Brain microvascular endothelial cell (primary cell): ENCODE data around the gene LMO4.

Experiments
- DNase-seq: peaks from one replicate; pipeline ENCODE4 v3.0.0-alpha.2; 2020
- H3K27ac ChIP-seq: fragments of 250-450 bp; sonication (Bioruptor Pico); 2 replicates; pipeline ENCODE4 v1.5.1; 2020; ENCODE audit warnings: mild to moderate bottlenecking, moderate library complexity
- H3K27me3 ChIP-seq: fragments of 250-450 bp; sonication (Bioruptor Pico); replicated peaks from 2 replicates; pipeline ENCODE4 v1.5.1; 2020; ENCODE audit warnings: mild to moderate bottlenecking
- H3K36me3 ChIP-seq: fragments of 250-450 bp; sonication (Bioruptor Pico); replicated peaks from 2 replicates; pipeline ENCODE4 v1.5.1; 2020; ENCODE audit warnings: mild to moderate bottlenecking
- H3K4me3 ChIP-seq: 2 replicates; pipeline ENCODE4 v1.5.1; 2011; ENCODE audit warnings: low read depth, mild to moderate bottlenecking, control low read depth, low read length, moderate library complexity
- in situ Hi-C: cut with HindIII; loops from 2 replicates; pipeline ENCODE4 v1.10.0; 2017; ENCODE audit warnings: low sequenced_read_pairs, low pct_ligation_motif_present
- TF ChIP-seq, protein P1 (sequence below): IDR thresholded peaks from 2 replicates; pipeline ENCODE4 v1.5.1; 2011; ENCODE audit warnings: low read depth, mild to moderate bottlenecking, moderate library complexity, low read length, control low read depth, inconsistent platforms; ENCODE audit errors: missing control alignments

Gene LMO4

DNA sequence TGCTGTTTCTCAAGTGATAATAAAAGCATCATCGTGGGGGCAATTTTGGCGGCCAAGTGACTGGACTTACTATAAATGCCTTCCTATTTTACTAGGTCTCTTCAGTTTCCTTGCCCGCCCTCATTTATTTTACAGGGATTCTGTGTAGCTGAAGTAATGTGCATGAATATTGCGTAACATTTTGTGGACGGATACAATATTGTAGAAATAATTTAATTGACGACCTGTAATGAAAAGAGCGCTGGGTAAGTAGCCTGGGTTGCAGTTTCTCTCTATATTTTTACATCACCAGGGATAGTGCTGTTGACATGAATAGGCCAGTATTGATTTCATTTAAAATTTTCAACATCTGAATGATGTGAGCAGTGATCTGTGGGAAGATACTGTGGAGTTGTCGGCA is 28.1 kb upstream of the LMO4 start:
- in situ Hi-C loops: no loop called here
- TF ChIP-seq, protein P1, sequence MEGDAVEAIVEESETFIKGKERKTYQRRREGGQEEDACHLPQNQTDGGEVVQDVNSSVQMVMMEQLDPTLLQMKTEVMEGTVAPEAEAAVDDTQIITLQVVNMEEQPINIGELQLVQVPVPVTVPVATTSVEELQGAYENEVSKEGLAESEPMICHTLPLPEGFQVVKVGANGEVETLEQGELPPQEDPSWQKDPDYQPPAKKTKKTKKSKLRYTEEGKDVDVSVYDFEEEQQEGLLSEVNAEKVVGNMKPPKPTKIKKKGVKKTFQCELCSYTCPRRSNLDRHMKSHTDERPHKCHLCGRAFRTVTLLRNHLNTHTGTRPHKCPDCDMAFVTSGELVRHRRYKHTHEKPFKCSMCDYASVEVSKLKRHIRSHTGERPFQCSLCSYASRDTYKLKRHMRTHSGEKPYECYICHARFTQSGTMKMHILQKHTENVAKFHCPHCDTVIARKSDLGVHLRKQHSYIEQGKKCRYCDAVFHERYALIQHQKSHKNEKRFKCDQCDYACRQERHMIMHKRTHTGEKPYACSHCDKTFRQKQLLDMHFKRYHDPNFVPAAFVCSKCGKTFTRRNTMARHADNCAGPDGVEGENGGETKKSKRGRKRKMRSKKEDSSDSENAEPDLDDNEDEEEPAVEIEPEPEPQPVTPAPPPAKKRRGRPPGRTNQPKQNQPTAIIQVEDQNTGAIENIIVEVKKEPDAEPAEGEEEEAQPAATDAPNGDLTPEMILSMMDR: no peak

DNA sequence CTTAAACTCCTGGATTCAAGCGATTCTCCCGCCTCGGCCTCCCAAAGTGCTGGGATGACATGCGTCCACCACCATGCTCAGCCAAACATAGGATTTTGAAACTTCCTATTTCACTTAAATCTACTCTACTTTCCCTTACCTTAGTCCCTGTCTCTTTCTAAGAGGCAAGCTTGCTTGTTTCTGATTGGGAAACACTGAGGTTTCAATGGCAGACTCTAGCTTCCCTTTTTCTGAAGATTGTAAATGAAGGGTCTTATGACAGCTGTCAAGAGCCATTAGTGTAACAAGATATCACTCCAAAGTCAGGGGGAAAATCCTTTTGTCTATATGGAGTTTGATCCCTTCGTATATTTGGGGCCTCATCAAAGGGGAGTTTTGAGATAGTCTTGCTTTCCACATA is 23.5 kb upstream of the LMO4 start:
- TF ChIP-seq, protein P1: no peak
- no peaks in the 10 kb centered on the region for H3K27me3 ChIP-seq
- H3K4me3 ChIP-seq: no peak overlapping the region
- DNase-seq: no peak
- H3K27ac ChIP-seq: no peak overlapping the region
- no peaks in the 10 kb centered on the region for H3K36me3 ChIP-seq
- in situ Hi-C loops: no loop called here

More for the DNA sequence above, 28.1 kb upstream of the LMO4 start:
- Histone ChIP-seq H3K4me3 (no peak overlapping the region), H3K27me3 (no peaks in the 10 kb centered on the region), H3K27ac (no peak overlapping the region), H3K36me3 (no peaks in the 10 kb centered on the region)
- DNase-seq: no peak

DNA sequence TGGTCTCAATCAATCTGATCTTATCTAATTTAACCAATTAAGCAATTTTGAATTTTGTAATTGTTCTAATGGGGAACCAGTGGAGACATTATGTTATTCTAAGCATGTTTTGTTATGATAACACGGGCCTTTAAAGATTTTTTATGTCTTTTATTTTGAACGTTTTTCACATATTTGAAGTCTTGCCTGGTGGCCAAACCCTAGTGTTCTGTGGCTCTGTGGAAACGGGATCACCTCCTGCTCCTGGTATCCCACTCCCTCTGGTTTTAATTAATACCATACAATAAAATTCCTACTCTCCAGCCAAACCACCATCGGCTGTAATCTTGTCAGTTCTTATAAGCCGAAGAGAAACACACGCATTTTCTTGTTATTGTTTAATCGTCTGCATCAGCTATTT is 22.9 kb upstream of the LMO4 start:
- Histone ChIP-seq H3K4me3 (no peak overlapping the region), H3K27ac (no peak overlapping the region), H3K36me3 (no peaks in the 10 kb centered on the region), H3K27me3 (no peaks in the 10 kb centered on the region)
- TF ChIP-seq, protein P1: no peak
- DNase-seq: no peak
- in situ Hi-C loops: no loop called here

DNA sequence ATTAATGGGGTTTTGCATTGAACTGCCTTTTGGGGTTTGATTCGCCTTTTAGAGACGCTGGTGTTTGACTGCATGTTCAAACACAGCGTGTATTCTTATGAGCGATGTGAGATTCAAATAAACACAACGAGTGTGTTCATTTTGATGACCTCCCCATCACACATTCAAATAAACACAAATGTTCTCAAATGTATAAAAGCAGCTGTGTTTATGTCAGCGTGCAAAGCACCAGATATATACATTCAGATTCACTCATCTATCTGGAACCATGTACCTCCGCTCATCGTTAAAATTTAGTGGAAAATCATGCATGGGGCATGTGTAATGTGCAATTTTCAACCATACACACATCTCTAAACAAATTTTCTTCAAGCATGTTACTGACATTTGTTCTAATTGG is 21.4 kb upstream of the LMO4 start:
- no peak for DNase-seq
- H3K27me3 ChIP-seq: no peaks in the 10 kb centered on the region
- H3K36me3 ChIP-seq: no peaks in the 10 kb centered on the region
- no peak overlapping the region for H3K4me3 ChIP-seq
- no peak overlapping the region for H3K27ac ChIP-seq
- in situ Hi-C loops: no loop called here
- TF ChIP-seq, protein P1: no peak

DNA sequence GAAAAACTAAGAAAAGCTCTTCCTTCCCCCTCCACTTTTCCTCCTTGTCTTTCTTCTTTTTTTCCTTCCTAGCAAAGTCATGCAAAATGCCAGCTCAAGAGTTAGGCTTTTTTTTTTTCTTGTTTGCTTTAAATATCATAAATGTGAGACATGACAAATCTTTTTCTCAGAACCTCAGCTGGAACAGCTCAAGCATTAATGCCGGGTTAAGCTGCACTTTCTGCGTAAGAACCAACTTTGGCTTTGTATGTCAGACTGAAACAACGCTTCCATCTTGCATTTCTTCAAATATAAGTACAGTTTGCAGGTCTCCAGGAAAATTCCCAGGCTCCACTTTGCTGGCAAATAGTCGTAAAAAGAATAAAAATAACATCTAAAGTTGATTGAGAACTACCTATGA is 20.7 kb upstream of the LMO4 start:
- TF ChIP-seq, protein P1: no peak
- H3K27ac ChIP-seq: no peak overlapping the region
- H3K27me3 ChIP-seq: no peaks in the 10 kb centered on the region
- no peak for DNase-seq
- no peaks in the 10 kb centered on the region for H3K36me3 ChIP-seq
- in situ Hi-C loops: no loop called here
- H3K4me3 ChIP-seq: no peak overlapping the region

DNA sequence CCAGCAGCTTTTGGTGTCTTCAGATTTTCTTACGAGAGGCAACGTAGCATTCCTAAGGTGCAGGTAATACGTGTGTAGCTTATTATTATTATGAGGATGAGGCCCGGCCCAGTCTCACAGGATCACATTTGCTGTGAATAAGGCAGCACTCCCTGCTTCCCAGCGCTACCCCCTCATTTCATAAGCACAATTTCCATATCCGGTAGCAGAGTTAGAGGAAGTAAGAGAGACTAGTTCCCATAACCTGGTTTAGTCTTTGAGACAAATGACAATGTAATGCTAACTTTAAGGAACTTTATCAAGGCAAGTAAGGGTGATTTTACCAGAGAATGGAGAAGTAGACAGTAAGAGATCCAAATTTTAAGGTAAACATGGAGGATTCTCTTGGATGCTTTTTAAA is 14.6 kb upstream of the LMO4 start:
- no peak overlapping the region for H3K27ac ChIP-seq
- in situ Hi-C loops: no loop called here
- no peaks in the 10 kb centered on the region for H3K36me3 ChIP-seq
- TF ChIP-seq, protein P1: no peak
- no peak for DNase-seq
- H3K27me3 ChIP-seq: no peaks in the 10 kb centered on the region
- no peak overlapping the region for H3K4me3 ChIP-seq
